HepG2 (cell line): ENCODE measurements around the gene C20orf144. TPM values are rescaled to one million over a fixed set of nuclear protein-coding genes. Genes with fewer than 3 reads are reported as not detected.

Source experiments
- ATAC-seq: fragments of 200-7000 bp; cut with Tn5 transposase; 3 replicates; pipeline ENCODE4 v1.9.1; 2020; ENCODE audit warnings: mild to moderate bottlenecking, moderate library complexity
- BruUV-seq: library from RNA; stranded (reverse); fragments of 400-500 nt; replicated peaks from 2 replicates; lab custom pipeline; 2021; lab: Mats Ljungman, UMichigan
- CTCF ChIA-PET: fragments of 300-600 bp; formaldehyde crosslinking; extraction: SDS; loops from one replicate; lab custom pipeline; 2021; ENCODE audit warnings: low total read pairs, inconsistent platforms, low intra/inter-chr PET ratio; lab: Yijun Ruan, JAX
- POLR2A ChIA-PET: fragments of 350-600 bp; sonication (Branson Sonifier 250); formaldehyde crosslinking; loops from one replicate; lab custom pipeline; 2020; ENCODE audit warnings: antibody characterized with exemption, inconsistent platforms; lab: Yijun Ruan, JAX
- DNase-seq: peaks from one replicate; pipeline ENCODE4 v3.0.0-alpha.2; 2015; ENCODE audit warnings: low spot score
- FAIRE-seq: peaks from 3 replicates; lab custom pipeline; 2011; peaks lifted over from hg19 to GRCh38; lab: Jason Lieb, UNC
- H2AFZ ChIP-seq: one replicate; pipeline ENCODE4 v1.6.1; 2011; ENCODE audit warnings: low read length, inconsistent platforms
- H3K27ac ChIP-seq: fragments of 300-600 bp; 3 replicates; pipeline ENCODE4 v1.8.0; 2011; ENCODE audit warnings: mixed run types, mild to moderate bottlenecking, mixed read lengths, low read length, inconsistent platforms; ENCODE audit not compliant: insufficient read depth; ENCODE audit errors: extremely low read length
- H3K27me3 ChIP-seq, 2 experiments: fragments of 200-600 bp in 1 of 2; 2 replicates in 1 of 2; 3 replicates in 1 of 2; pipeline versions ENCODE4 v1.6.0 to v1.8.0; 2011; ENCODE audit warnings: low read length in 2 of 2, mild to moderate bottlenecking in 2 of 2, moderate library complexity in 2 of 2, inconsistent platforms in 1 of 2; ENCODE audit not compliant: insufficient read depth in 2 of 2, control insufficient read depth in 1 of 2
- H3K36me3 ChIP-seq, 2 experiments: fragments of 200-600 bp in 1 of 2; replicated peaks in 1 of 2; 2 replicates in 1 of 2; 3 replicates in 1 of 2; pipeline versions ENCODE4 v1.5.1 to v1.8.0; 2011; ENCODE audit warnings: low read length in 2 of 2, inconsistent platforms in 1 of 2; ENCODE audit not compliant: insufficient read depth in 2 of 2, control insufficient read depth in 1 of 2
- H3K4me1 ChIP-seq: 2 replicates; pipeline ENCODE4 v1.5.1; 2012; ENCODE audit warnings: low read length, inconsistent platforms; ENCODE audit not compliant: insufficient read depth
- H3K4me2 ChIP-seq: 2 replicates; pipeline ENCODE4 v1.6.0; 2011; ENCODE audit warnings: low read depth, low read length, inconsistent platforms
- H3K4me3 ChIP-seq, 3 experiments: fragments of 200-600 bp in 1 of 3; sonication (generic), shearing (Covaris generic) in 1 of 3; replicated peaks in 1 of 3; 2 replicates each; pipeline ENCODE4 v1.5.1; 2011 to 2016; ENCODE audit warnings: low read length in 3 of 3, inconsistent platforms in 2 of 3, low read depth in 2 of 3, mild to moderate bottlenecking in 2 of 3, control low read depth in 1 of 3, mixed read lengths in 1 of 3; ENCODE audit not compliant: insufficient read depth in 1 of 3
- H3K79me2 ChIP-seq: one replicate; pipeline ENCODE4 v1.6.1; 2011; ENCODE audit warnings: low read length, inconsistent platforms; ENCODE audit not compliant: insufficient read depth
- H3K9ac ChIP-seq: 2 replicates; pipeline ENCODE4 v1.6.0; 2011; ENCODE audit warnings: mild to moderate bottlenecking, low read depth, low read length, inconsistent platforms; ENCODE audit not compliant: insufficient read depth
- H3K9me3 ChIP-seq: 2 replicates; pipeline ENCODE4 v1.5.1; 2012; ENCODE audit warnings: mild to moderate bottlenecking, low read length
- H4K20me1 ChIP-seq: 2 replicates; pipeline ENCODE4 v1.6.0; 2011; ENCODE audit warnings: inconsistent platforms, mild to moderate bottlenecking, low read length, moderate library complexity; ENCODE audit not compliant: insufficient read depth
- ATF2 ChIP-seq: sonication (generic); formaldehyde crosslinking; IDR thresholded peaks from 2 replicates; pipeline ENCODE4 v1.4.0; 2020; ENCODE audit warnings: missing genetic modification reagents
- ATM ChIP-seq: fragments of 450-650 bp; IDR thresholded peaks from 2 replicates; pipeline ENCODE4 v1.7.1; 2017; ENCODE audit warnings: mild to moderate bottlenecking, borderline replicate concordance
- BORCS8-MEF2B ChIP-seq: sonication (generic); formaldehyde crosslinking; IDR thresholded peaks from 2 replicates; pipeline ENCODE4 v1.8.0; 2022; ENCODE audit warnings: mild to moderate bottlenecking, missing genetic modification reagents
- HES4 ChIP-seq: sonication (generic); formaldehyde crosslinking; IDR thresholded peaks from 2 replicates; pipeline ENCODE4 v1.9.0; 2021; ENCODE audit warnings: mild to moderate bottlenecking, missing genetic modification reagents, borderline replicate concordance
- HNRNPL ChIP-seq: fragments of 200-400 bp; formaldehyde crosslinking; IDR thresholded peaks from 2 replicates; pipeline ENCODE4 v1.6.1; 2017; ENCODE audit warnings: mild to moderate bottlenecking, low read depth, low read length
- NFE2L1 ChIP-seq: sonication (generic); formaldehyde crosslinking; IDR thresholded peaks from 2 replicates; pipeline ENCODE4 v1.4.0; 2020; ENCODE audit warnings: missing genetic modification reagents, mild to moderate bottlenecking, borderline replicate concordance
- NFKBIZ ChIP-seq: IDR thresholded peaks from 2 replicates; pipeline ENCODE4 v1.6.1; 2018; ENCODE audit warnings: missing genetic modification reagents, missing compliant biosample characterization
- NPAS2 ChIP-seq: sonication (generic); formaldehyde crosslinking; IDR thresholded peaks from 2 replicates; pipeline ENCODE4 v1.8.0; 2022; ENCODE audit warnings: mild to moderate bottlenecking, missing genetic modification reagents, borderline replicate concordance
- YEATS2 ChIP-seq: sonication (generic); formaldehyde crosslinking; IDR thresholded peaks from 2 replicates; pipeline ENCODE4 v1.4.0; 2020; ENCODE audit warnings: missing genetic modification reagents, borderline replicate concordance
- ZEB1 ChIP-seq: IDR thresholded peaks from 2 replicates; pipeline ENCODE4 v1.6.1; 2012; ENCODE audit warnings: mild to moderate bottlenecking, low read depth, inconsistent platforms; ENCODE audit not compliant: insufficient replicate concordance
- ZNF101 ChIP-seq: sonication (generic); formaldehyde crosslinking; IDR thresholded peaks from 2 replicates; pipeline ENCODE4 v1.4.0; 2020; ENCODE audit warnings: mild to moderate bottlenecking, low read depth, missing genetic modification reagents, borderline replicate concordance
- ZNF558 ChIP-seq: sonication (generic); formaldehyde crosslinking; IDR thresholded peaks from 2 replicates; pipeline ENCODE4 v1.9.0; 2022; ENCODE audit warnings: mild to moderate bottlenecking, missing genetic modification reagents, borderline replicate concordance
- WGBS: methylation state at CpG from one replicate; pipeline ENCODE4 v1.1.6; 2017; ENCODE audit warnings: low lambda C conversion rate; 5-methylcytosine and 5-hydroxymethylcytosine counted together
- in situ Hi-C: cut with HindIII; loops from 2 replicates; pipeline ENCODE4 v1.10.0; 2017; ENCODE audit warnings: low pct_unique_long_range_greater_than_20kb; ENCODE audit not compliant: extremely low pct_ligation_motif_present
- intact Hi-C: fragments of 100-400 bp; cut with micrococcal nuclease; formaldehyde crosslinking; loops from one replicate; pipeline ENCODE4 v1.10.0; 2022; ENCODE audit not compliant: unreplicated experiment
- polyA plus RNA-seq, 8 experiments: library from polyadenylated mRNA; depleted of rRNA in 3 of 8; stranded (reverse) in 7 of 8; unstranded in 1 of 8; fragments of >200 nt; fragmentation: Illumina TruSeq in 4 of 8; extraction: Trizol in 4 of 8; gene quantifications; 2 replicates each; pipeline versions ENCODE4 v1.2.1 to v1.2.3, GENCODE V29; 2011 to 2016; ENCODE audit warnings: low read depth in 4 of 8, missing spikeins in 1 of 8, mixed read lengths in 1 of 8; ENCODE audit not compliant: insufficient read depth in 1 of 8
- total RNA-seq, 5 experiments: library from RNA; depleted of rRNA; stranded (reverse); fragments of >200 nt; fragmentation: Illumina TruSeq; extraction: Trizol; gene quantifications; 2 replicates each; pipeline ENCODE4 v1.2.3, GENCODE V29; 2016; ENCODE audit warnings: low read depth in 1 of 5
- TF ChIP-seq, protein P1 (sequence below): sonication (generic); formaldehyde crosslinking; IDR thresholded peaks from 2 replicates; pipeline ENCODE4 v1.5.0; 2020; ENCODE audit warnings: missing genetic modification reagents, mild to moderate bottlenecking, borderline replicate concordance
- TF ChIP-seq, protein P2 (sequence below): IDR thresholded peaks from 2 replicates; pipeline ENCODE4 v1.6.1; 2016; ENCODE audit warnings: low read depth
- TF ChIP-seq, protein P3 (sequence below): sonication (generic); formaldehyde crosslinking; IDR thresholded peaks from 2 replicates; pipeline ENCODE4 v1.9.0; 2021; ENCODE audit warnings: missing genetic modification reagents, borderline replicate concordance
- TF ChIP-seq, protein P4 (sequence below): sonication (generic); formaldehyde crosslinking; conservative IDR thresholded peaks from 2 replicates; pipeline ENCODE4 v1.8.1; 2023; ENCODE audit warnings: missing genetic modification reagents

Gene C20orf144
- total and polyA plus RNA-seq, 2 of the 13 experiments (the other 11 are each of a cell fraction or from before 2014, with no cell fraction given): 0.09 to 0.16 TPM

DNA sequence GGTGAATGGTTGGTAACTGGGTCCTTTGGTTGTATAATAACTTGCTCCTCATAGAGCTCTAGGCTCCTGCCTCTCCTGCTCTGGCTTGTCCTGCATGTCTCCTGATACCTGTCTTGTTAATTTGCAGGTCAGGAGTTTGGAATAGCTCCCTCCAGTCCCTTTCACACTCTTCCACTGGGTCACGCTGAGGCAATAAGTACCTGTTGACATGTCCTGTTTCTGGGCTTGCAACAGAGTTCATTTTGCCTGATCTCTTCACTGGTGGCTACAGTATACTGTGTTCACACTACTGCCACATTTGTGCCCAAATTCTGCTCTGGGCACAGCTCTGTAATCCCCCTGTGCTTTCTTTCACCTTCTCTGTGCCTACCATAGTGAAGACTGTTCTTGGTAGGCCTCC, 25.4 kb upstream of the C20orf144 start:
- peak; percentile 52; the same call in 2 of the 3 replicates for ATAC-seq
- Histone ChIP-seq H3K4me3 (no peak overlapping the region), H3K9me3 (no peaks in the 10 kb centered on the region), H3K27ac (no peak overlapping the region), H3K4me2 (no peak overlapping the region), H3K4me1 (peaks cover 11% of the 10 kb centered on the region; the same call in 1 of the 2 replicates), H2AFZ (no peak overlapping the region), H3K9ac (no peak overlapping the region), H4K20me1 (no peaks in the 10 kb centered on the region), H3K27me3 (no peaks in the 10 kb centered on the region), H3K36me3 (peaks cover 24 to 54% of the 10 kb centered on the region in 2 experiments), H3K79me2 (no peaks in the 10 kb centered on the region)
- in situ Hi-C loops (no loop called here), intact Hi-C loops (no loop called here)
- WGBS: 96% methylated on average over 1 of the region's 1 CpG
- FAIRE-seq: no peak
- ChIA-PET CTCF (no interaction called here), POLR2A (no interaction called here)
- no peak for DNase-seq
- no TSS peak for BruUV-seq
- TF ChIP-seq YEATS2 (CRISPR knock-in tag) (no peak), BORCS8-MEF2B (CRISPR knock-in tag) (no peak), NPAS2 (CRISPR knock-in tag) (no peak), ZNF558 (CRISPR knock-in tag) (no peak), ZEB1 (no peak), NFKBIZ (CRISPR knock-in tag) (no peak), ATM (no peak), HNRNPL (no peak), NFE2L1 (CRISPR knock-in tag) (no peak), ATF2 (CRISPR knock-in tag) (no peak), ZNF101 (CRISPR knock-in tag) (no peak), HES4 (no peak)
- TF ChIP-seq, protein P1, sequence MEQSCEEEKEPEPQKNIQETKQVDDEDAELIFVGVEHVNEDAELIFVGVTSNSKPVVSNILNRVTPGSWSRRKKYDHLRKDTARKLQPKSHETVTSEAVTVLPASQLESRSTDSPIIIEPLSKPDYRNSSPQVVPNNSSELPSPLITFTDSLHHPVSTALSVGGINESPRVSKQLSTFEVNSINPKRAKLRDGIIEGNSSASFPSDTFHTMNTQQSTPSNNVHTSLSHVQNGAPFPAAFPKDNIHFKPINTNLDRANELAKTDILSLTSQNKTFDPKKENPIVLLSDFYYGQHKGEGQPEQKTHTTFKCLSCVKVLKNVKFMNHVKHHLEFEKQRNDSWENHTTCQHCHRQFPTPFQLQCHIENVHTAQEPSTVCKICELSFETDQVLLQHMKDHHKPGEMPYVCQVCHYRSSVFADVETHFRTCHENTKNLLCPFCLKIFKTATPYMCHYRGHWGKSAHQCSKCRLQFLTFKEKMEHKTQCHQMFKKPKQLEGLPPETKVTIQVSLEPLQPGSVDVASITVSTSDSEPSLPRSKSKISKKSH (CRISPR knock-in tag): no peak
- TF ChIP-seq, protein P2, sequence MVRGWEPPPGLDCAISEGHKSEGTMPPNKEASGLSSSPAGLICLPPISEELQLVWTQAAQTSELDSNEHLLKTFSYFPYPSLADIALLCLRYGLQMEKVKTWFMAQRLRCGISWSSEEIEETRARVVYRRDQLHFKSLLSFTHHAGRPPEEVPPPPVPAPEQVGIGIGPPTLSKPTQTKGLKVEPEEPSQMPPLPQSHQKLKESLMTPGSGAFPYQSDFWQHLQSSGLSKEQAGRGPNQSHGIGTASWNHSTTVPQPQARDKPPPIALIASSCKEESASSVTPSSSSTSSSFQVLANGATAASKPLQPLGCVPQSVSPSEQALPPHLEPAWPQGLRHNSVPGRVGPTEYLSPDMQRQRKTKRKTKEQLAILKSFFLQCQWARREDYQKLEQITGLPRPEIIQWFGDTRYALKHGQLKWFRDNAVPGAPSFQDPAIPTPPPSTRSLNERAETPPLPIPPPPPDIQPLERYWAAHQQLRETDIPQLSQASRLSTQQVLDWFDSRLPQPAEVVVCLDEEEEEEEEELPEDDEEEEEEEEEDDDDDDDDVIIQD (CRISPR knock-in tag): no peak
- TF ChIP-seq, protein P3, sequence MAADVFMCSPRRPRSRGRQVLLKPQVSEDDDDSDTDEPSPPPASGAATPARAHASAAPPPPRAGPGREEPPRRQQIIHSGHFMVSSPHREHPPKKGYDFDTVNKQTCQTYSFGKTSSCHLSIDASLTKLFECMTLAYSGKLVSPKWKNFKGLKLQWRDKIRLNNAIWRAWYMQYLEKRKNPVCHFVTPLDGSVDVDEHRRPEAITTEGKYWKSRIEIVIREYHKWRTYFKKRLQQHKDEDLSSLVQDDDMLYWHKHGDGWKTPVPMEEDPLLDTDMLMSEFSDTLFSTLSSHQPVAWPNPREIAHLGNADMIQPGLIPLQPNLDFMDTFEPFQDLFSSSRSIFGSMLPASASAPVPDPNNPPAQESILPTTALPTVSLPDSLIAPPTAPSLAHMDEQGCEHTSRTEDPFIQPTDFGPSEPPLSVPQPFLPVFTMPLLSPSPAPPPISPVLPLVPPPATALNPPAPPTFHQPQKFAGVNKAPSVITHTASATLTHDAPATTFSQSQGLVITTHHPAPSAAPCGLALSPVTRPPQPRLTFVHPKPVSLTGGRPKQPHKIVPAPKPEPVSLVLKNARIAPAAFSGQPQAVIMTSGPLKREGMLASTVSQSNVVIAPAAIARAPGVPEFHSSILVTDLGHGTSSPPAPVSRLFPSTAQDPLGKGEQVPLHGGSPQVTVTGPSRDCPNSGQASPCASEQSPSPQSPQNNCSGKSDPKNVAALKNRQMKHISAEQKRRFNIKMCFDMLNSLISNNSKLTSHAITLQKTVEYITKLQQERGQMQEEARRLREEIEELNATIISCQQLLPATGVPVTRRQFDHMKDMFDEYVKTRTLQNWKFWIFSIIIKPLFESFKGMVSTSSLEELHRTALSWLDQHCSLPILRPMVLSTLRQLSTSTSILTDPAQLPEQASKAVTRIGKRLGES: no peak
- TF ChIP-seq, protein P4, sequence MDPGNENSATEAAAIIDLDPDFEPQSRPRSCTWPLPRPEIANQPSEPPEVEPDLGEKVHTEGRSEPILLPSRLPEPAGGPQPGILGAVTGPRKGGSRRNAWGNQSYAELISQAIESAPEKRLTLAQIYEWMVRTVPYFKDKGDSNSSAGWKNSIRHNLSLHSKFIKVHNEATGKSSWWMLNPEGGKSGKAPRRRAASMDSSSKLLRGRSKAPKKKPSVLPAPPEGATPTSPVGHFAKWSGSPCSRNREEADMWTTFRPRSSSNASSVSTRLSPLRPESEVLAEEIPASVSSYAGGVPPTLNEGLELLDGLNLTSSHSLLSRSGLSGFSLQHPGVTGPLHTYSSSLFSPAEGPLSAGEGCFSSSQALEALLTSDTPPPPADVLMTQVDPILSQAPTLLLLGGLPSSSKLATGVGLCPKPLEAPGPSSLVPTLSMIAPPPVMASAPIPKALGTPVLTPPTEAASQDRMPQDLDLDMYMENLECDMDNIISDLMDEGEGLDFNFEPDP: no peak
